SK-N-SH (cell line): ENCODE results near the gene ACSM5.
"Not testable (repeated sequence)": the region's sequence is repeated elsewhere in the genome, so short reads cannot be mapped to it uniquely, and the experiment has no call there.

Experiments used
- CTCF ChIP-seq: fragments of 200-600 bp; sonication (generic); IDR thresholded peaks from 2 replicates; pipeline ENCODE4 v1.6.1; 2017; ENCODE audit warnings: antibody characterized with exemption, mild to moderate bottlenecking, moderate library complexity
- ELF1 ChIP-seq: IDR thresholded peaks from 2 replicates; pipeline ENCODE4 v1.4.0; 2012
- SMC3 ChIP-seq: IDR thresholded peaks from 2 replicates; pipeline ENCODE4 v1.6.1; 2012; ENCODE audit warnings: low read depth, low read length, improper control_type of control experiment

- not testable (repeated sequence) for TF ChIP-seq SMC3, ELF1, CTCF
Observed at GRCh38 chr16:20419093-20419492, 9.8 kb downstream of the ACSM5 start.
